Pancreas (tissue), 10 donors: ENCODE measurements around the gene TRNP1. TPM values are rescaled to one million over a fixed set of nuclear protein-coding genes. Genes with fewer than 3 reads are reported as not detected.

Source experiments
- ATAC-seq, 4 donors: fragments of 200-7000 bp; cut with Tn5 transposase; one replicate each; pipeline versions ENCODE4 v1.8.0 to v1.9.1; 2020; ENCODE audit warnings: mild to moderate bottlenecking in 4 of 4, moderate library complexity in 4 of 4
- DNase-seq, 6 donors: peaks; one replicate each; pipeline ENCODE4 v3.0.0-alpha.2; 2020
- FAIRE-seq: peaks from 2 replicates; lab custom pipeline; 2012; peaks lifted over from hg19 to GRCh38; lab: Jason Lieb, UNC
- H3K27ac ChIP-seq, 4 donors: fragments of 200-600 bp; sonication (generic); 1 replicate in 3 of 4; 2 replicates in 1 of 4; pipeline versions ENCODE4 v1.5.0 to v1.8.0; 2020
- H3K27me3 ChIP-seq, 4 donors: fragments of 200-600 bp; one replicate each; pipeline ENCODE4 v1.8.0; 2021
- H3K36me3 ChIP-seq, 3 donors: fragments of 200-600 bp; sonication (generic) in 1 of 3; one replicate each; pipeline versions ENCODE4 v1.5.0 to v1.8.0; 2020 to 2021
- H3K4me1 ChIP-seq, 3 donors: fragments of 200-600 bp; one replicate each; pipeline ENCODE4 v1.8.0; 2021
- H3K4me3 ChIP-seq, 4 donors: fragments of 200-600 bp; sonication (generic) in 2 of 4; one replicate each; pipeline versions ENCODE4 v1.5.0 to v1.8.0; 2020 to 2021
- H3K9me3 ChIP-seq, 4 donors: fragments of 200-600 bp; one replicate each; pipeline ENCODE4 v1.8.0; 2021
- CTCF ChIP-seq, 4 donors: fragments of 200-600 bp; sonication (generic) in 3 of 4; IDR thresholded peaks; one replicate each; pipeline versions ENCODE4 v1.5.0 to v1.8.0; 2021; ENCODE audit warnings: antibody characterized with exemption in 4 of 4
- WGBS, 2 donors: extraction: QIAGEN DNeasy Blood & Tissue Kit; methylation state at CpG; one replicate each; pipeline ENCODE4 v1.1.7; 2013; 5-methylcytosine and 5-hydroxymethylcytosine counted together
- intact Hi-C, 3 donors: fragments of 100-400 bp; cut with DNase I; formaldehyde crosslinking; loops; one replicate each; pipeline versions ENCODE4 v1.11.1 to v1.14.2; 2022
- polyA plus RNA-seq, 2 donors: library from polyadenylated mRNA; stranded (reverse); fragments of 200-250 nt; gene quantifications; one replicate each; pipeline ENCODE4 v1.2.3, GENCODE V29; 2013
- total RNA-seq, 6 donors: library from RNA; stranded (reverse); fragmentation: NEBNext Ultra II Directional in 4 of 6; extraction: Animal tissue kit (Norgen Biotek cat#: 25700) in 4 of 6; gene quantifications; one replicate each; pipeline versions ENCODE4 v1.2.1 to v1.2.4, GENCODE V29; 2021 to 2023
- donor health status: healthy with polysubstance abuse.
- donor health status: DM: no; HTN: no; CAD: no; lungs with moderate emphysema.
- donor health status: DM: no; HTN: no; CAD: no.
- donor health status: control.
- donor health status: control.
- donor health status: Bipolar disorder and iron deficiency.
- donor health status: DM: yes; HTN: yes; CAD: no.
- donor health status: DM: no; HTN: no; CAD: no.
- donor health status: DM: no; HTN: no; CAD: no.
- donor health status: DM: yes; HTN: yes; CAD: no.

The TRNP1 gene
- total and polyA plus RNA-seq, 8 donors: 10.4 to 48.2 (median 26.9) TPM

GRCh38 chr1:27006683-27007082, 13.2 kb downstream of the TRNP1 start:
- no peak for TF ChIP-seq CTCF (IDR thresholded peaks at IDR 0.05)
- no peak overlapping the region for H3K4me3 ChIP-seq
- no peaks in the 10 kb centered on the region for H3K36me3 ChIP-seq
- intact Hi-C loops: no loop called here
- H3K4me1 ChIP-seq: peaks cover 4 to 13% (median 11%) of the 10 kb centered on the region in 3 donors
- DNase-seq (peak in 1 of 6 donors; percentile 18), ATAC-seq (no peak), FAIRE-seq (no peak)
- 73 to 74% methylated on average over 13 of the region's 13 CpGs for WGBS, 2 donors
- H3K9me3 ChIP-seq: no peaks in the 10 kb centered on the region
- H3K27ac ChIP-seq: no peak overlapping the region
- no peaks in the 10 kb centered on the region for H3K27me3 ChIP-seq

- no peak overlapping the region for H3K4me3 ChIP-seq
- no peaks in the 10 kb centered on the region for H3K9me3 ChIP-seq
- no peaks in the 10 kb centered on the region for H3K36me3 ChIP-seq
- intact Hi-C loops: no loop called here
- TF ChIP-seq CTCF (IDR thresholded peaks at IDR 0.05): no peak
- H3K4me1 ChIP-seq: peaks cover 4 to 14% (median 11%) of the 10 kb centered on the region in 3 donors
- ATAC-seq: peak in 2 of 4 donors; percentile 13 to 19
- 55 to 59% methylated on average over 9 of the region's 9 CpGs for WGBS, 2 donors
- H3K27ac ChIP-seq: peak overlapping the region; percentile 23 to 49 (median 32)
- FAIRE-seq: no peak
- peak in 2 of 6 donors; percentile 59 to 64 for DNase-seq
- no peaks in the 10 kb centered on the region for H3K27me3 ChIP-seq
Measured at GRCh38 chr1:27007909-27008582, 14.6 kb downstream of the TRNP1 start.

GRCh38 chr1:27009601-27010197, 16.2 kb downstream of the TRNP1 start:
- FAIRE-seq (no peak), DNase-seq (peak in 3 of 6 donors; percentile 62 to 71 (median 65)), ATAC-seq (peak in 3 of 4 donors; percentile 4 to 28 (median 26))
- Histone ChIP-seq H3K36me3 (no peaks in the 10 kb centered on the region), H3K27me3 (no peaks in the 10 kb centered on the region), H3K4me3 (no peak overlapping the region), H3K27ac (peak overlapping the region; percentile 9 to 77 (median 49)), H3K4me1 (peaks cover 4 to 16% (median 11%) of the 10 kb centered on the region in 3 donors), H3K9me3 (no peaks in the 10 kb centered on the region)
- no peak for TF ChIP-seq CTCF (IDR thresholded peaks at IDR 0.05)
- 24 to 38% methylated on average over 6 of the region's 6 CpGs for WGBS, 2 donors
- intact Hi-C loops: no loop called here

GRCh38 chr1:27010226-27010994, 16.9 kb downstream of the TRNP1 start:
- DNase-seq: no peak
- peaks cover 4 to 14% (median 11%) of the 10 kb centered on the region in 3 donors for H3K4me1 ChIP-seq
- H3K27me3 ChIP-seq: no peaks in the 10 kb centered on the region
- no peak overlapping the region for H3K4me3 ChIP-seq
- ATAC-seq: no peak
- no peaks in the 10 kb centered on the region for H3K36me3 ChIP-seq
- TF ChIP-seq CTCF (IDR thresholded peaks at IDR 0.05): no peak
- 49 to 59% methylated on average over 5 of the region's 5 CpGs for WGBS, 2 donors
- H3K27ac ChIP-seq: peak overlapping the region; percentile 9 to 77 (median 49)
- intact Hi-C loops: no loop called here
- no peak for FAIRE-seq
- no peaks in the 10 kb centered on the region for H3K9me3 ChIP-seq
